Vagina (tissue), 2 donors: ENCODE measurements around the gene SYNE1. TPM values are rescaled to one million over a fixed set of nuclear protein-coding genes. Genes with fewer than 3 reads are reported as not detected.
A peak's percentile ranks its signal among the peaks of the same experiment; 100 is the strongest.

ENCODE experiments used
- DNase-seq, 2 donors: peaks; one replicate each; pipeline ENCODE4 v3.0.0-alpha.2; 2017; ENCODE audit errors: extremely low spot score in 2 of 2
- H3K27ac ChIP-seq: fragments of 200-600 bp; sonication (generic); one replicate; pipeline ENCODE4 v1.5.1; 2019
- H3K27me3 ChIP-seq: fragments of 200-600 bp; sonication (generic); one replicate; pipeline ENCODE4 v1.5.1; 2019
- H3K36me3 ChIP-seq, 2 donors: fragments of 200-600 bp; sonication (generic); one replicate each; pipeline ENCODE4 v1.5.1; 2017 to 2019
- H3K4me1 ChIP-seq: fragments of 200-600 bp; sonication (generic); one replicate; pipeline ENCODE4 v1.5.1; 2019
- H3K4me3 ChIP-seq, 2 donors: fragments of 200-600 bp; sonication (generic); 1 replicate in 1 of 2; 2 replicates in 1 of 2; pipeline ENCODE4 v1.5.1; 2016 to 2019
- H3K9me3 ChIP-seq: fragments of 200-600 bp; sonication (generic); one replicate; pipeline ENCODE4 v1.5.1; 2019
- POLR2A ChIP-seq, 2 donors: fragments of 450-650 bp; IDR thresholded peaks; one replicate each; pipeline ENCODE4 v1.6.1; 2017; ENCODE audit warnings: antibody characterized with exemption in 2 of 2, mild to moderate bottlenecking in 2 of 2, moderate library complexity in 2 of 2
- POLR2AphosphoS5 ChIP-seq, 2 donors: sonication (generic); formaldehyde crosslinking; IDR thresholded peaks; one replicate each; pipeline ENCODE4 v1.9.0; 2017; ENCODE audit warnings: antibody characterized with exemption in 2 of 2, mild to moderate bottlenecking in 2 of 2, low read depth in 1 of 2; ENCODE audit not compliant: insufficient read depth in 1 of 2
- intact Hi-C: fragments of 100-400 bp; cut with DNase I; formaldehyde crosslinking; loops from one replicate; pipeline ENCODE4 v1.15.1; 2023
- total RNA-seq: library from RNA; depleted of rRNA; stranded (reverse); fragments of >200 nt; gene quantifications from one replicate; pipeline ENCODE4 v1.2.3, GENCODE V29; 2016
- TF ChIP-seq, protein P1 (sequence below), 3 experiments: fragments of 450-650 bp in 2 of 3; fragments of 200-600 bp in 1 of 3; sonication (generic) in 1 of 3; IDR thresholded peaks; one replicate each; pipeline ENCODE4 v1.5.1; 2017 to 2019; ENCODE audit warnings: antibody characterized with exemption in 3 of 3, mild to moderate bottlenecking in 2 of 3, moderate library complexity in 2 of 3

SYNE1 gene
- total RNA-seq, 1 donor from 2014 or later = 81.5 TPM

DNA sequence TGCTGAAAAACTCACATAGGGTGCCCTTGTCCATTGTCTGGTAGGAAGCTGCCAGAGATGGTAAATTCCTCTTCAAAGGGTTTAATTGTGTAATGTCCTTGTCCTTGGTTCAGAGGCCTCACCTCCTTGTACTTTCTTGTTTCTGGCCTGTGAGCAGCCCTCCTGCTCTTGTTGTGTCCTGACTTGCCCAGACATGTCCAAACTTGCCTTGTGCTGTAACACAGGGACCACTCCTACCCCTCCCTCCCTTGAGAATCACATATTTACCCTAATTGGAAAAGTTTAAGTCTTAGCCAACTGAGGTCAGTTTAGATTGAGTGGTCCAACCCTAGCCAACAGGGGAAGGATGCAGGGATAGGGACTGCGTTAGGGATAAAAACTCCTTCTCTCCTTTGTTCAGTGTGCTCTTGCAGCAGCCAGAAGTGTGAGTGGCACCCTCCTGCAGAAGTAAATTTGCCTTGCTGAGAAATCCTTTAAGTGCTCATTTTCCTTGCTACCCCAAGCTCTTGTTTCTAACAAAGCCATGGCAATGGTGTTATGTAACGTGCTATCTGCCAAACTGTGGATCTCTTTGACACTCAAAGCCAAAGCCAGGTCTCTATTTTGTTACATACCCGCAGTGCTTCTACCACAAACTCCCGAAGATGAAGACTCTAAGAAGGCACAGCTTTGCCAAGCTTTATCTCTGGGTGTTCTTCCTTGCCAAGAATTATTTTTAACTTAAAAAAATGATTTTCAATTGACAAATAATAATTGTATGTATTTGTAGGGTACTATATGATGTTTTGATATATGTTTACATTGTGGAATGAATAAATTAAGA lies 415.1 kb downstream of the SYNE1 start:
- Histone ChIP-seq H3K27ac (peak overlapping the region; percentile 31), H3K4me1 (no peaks in the 10 kb centered on the region), H3K36me3 (peaks cover 3 to 50% of the 10 kb centered on the region in 2 donors), H3K9me3 (peaks cover 8% of the 10 kb centered on the region), H3K27me3 (no peaks in the 10 kb centered on the region), H3K4me3 (no peak overlapping the region)
- no peak for DNase-seq
- TF ChIP-seq POLR2AphosphoS5 (IDR thresholded peaks at IDR 0.05; ENCODE audit: insufficient read depth in 1 of 2, low read depth in 1 of 2) = no peak
- no peak for TF ChIP-seq POLR2A (IDR thresholded peaks at IDR 0.05)
- TF ChIP-seq, protein P1, sequence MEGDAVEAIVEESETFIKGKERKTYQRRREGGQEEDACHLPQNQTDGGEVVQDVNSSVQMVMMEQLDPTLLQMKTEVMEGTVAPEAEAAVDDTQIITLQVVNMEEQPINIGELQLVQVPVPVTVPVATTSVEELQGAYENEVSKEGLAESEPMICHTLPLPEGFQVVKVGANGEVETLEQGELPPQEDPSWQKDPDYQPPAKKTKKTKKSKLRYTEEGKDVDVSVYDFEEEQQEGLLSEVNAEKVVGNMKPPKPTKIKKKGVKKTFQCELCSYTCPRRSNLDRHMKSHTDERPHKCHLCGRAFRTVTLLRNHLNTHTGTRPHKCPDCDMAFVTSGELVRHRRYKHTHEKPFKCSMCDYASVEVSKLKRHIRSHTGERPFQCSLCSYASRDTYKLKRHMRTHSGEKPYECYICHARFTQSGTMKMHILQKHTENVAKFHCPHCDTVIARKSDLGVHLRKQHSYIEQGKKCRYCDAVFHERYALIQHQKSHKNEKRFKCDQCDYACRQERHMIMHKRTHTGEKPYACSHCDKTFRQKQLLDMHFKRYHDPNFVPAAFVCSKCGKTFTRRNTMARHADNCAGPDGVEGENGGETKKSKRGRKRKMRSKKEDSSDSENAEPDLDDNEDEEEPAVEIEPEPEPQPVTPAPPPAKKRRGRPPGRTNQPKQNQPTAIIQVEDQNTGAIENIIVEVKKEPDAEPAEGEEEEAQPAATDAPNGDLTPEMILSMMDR (IDR thresholded peaks at IDR 0.05) = no peak
- intact Hi-C loops = no loop called here

DNA sequence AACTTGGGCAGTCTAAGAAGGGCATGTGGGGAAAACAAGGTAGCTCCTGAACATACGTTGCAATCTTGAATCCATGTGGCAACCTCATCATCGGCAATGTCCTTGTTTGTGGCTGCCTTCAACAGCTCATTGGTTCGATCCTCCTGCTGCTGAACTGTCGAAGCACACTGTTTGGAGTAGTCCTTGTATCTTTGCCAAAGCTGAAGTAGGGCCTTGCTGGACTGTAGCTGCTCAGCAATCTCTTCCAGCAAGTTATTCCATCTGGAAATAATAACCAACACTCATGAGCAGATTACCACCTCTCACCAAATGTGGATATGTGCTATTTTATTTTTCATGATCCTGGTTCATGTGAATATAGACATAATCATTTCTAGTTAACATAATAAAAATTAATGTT lies 416.4 kb downstream of the SYNE1 start:
- intact Hi-C loops = no loop called here
- Histone ChIP-seq H3K27ac (peak overlapping the region; percentile 52), H3K4me3 (no peak overlapping the region), H3K4me1 (peaks cover 8% of the 10 kb centered on the region), H3K36me3 (peaks cover 3 to 60% of the 10 kb centered on the region in 2 donors), H3K9me3 (peaks cover 8% of the 10 kb centered on the region), H3K27me3 (no peaks in the 10 kb centered on the region)
- DNase-seq = no peak
- TF ChIP-seq, protein P1 (IDR thresholded peaks at IDR 0.05) = no peak
- TF ChIP-seq POLR2AphosphoS5 (IDR thresholded peaks at IDR 0.05; ENCODE audit: insufficient read depth in 1 of 2, low read depth in 1 of 2) (no peak), POLR2A (IDR thresholded peaks at IDR 0.05) (no peak)

DNA sequence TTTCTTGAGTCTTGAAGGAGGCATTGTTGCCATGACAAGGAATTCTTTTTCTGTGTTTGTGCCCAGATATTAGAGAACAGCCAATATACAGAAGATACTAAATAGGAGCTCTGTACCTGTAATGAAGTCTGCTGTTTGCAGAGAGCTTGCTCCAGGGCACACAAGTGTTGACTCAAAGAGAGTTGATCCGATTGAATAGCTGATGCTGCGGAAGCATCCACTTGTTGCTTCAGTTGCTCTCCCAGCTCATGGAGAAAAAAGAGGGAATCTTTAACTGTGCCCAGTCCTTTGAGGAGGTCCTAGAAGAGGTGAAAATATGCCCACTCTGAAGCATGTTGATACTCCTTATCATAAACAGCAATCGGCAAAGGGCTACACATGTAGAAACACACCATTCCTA lies 418.3 kb downstream of the SYNE1 start:
- H3K4me3 ChIP-seq = no peak overlapping the region
- peaks cover 8% of the 10 kb centered on the region for H3K9me3 ChIP-seq
- intact Hi-C loops = no loop called here
- no peak overlapping the region for H3K27ac ChIP-seq
- H3K27me3 ChIP-seq = no peaks in the 10 kb centered on the region
- no peak for DNase-seq
- H3K36me3 ChIP-seq = peaks cover 0 to 64% of the 10 kb centered on the region in 2 donors
- TF ChIP-seq POLR2AphosphoS5 (IDR thresholded peaks at IDR 0.05; ENCODE audit: insufficient read depth in 1 of 2, low read depth in 1 of 2) (no peak), POLR2A (IDR thresholded peaks at IDR 0.05) (no peak)
- TF ChIP-seq, protein P1 (IDR thresholded peaks at IDR 0.05) = no peak
- peaks cover 11% of the 10 kb centered on the region for H3K4me1 ChIP-seq

DNA sequence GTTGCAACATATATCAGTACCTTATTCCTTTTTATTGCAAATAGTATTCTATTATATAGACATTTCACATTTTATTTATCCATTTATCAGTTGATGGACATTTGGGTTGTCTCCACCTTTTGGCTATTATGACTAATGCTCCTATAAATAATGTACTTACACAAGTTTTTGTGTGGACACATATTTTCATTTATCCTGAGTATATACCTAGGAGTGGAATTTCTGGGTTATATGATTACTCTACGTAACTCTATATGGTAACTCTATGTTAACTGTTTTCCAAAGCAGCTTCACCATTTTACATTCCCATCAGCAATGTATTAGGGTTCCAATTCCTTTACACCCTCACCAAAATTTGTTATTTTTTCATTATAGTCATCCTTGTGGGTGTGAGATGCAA lies 424.7 kb downstream of the SYNE1 start:
- TF ChIP-seq, protein P1 (IDR thresholded peaks at IDR 0.05) = no peak
- TF ChIP-seq POLR2A (IDR thresholded peaks at IDR 0.05) (no peak), POLR2AphosphoS5 (IDR thresholded peaks at IDR 0.05; ENCODE audit: insufficient read depth in 1 of 2, low read depth in 1 of 2) (no peak)
- Histone ChIP-seq H3K36me3 (peaks cover 0 to 32% of the 10 kb centered on the region in 2 donors), H3K4me3 (no peak overlapping the region), H3K27me3 (no peaks in the 10 kb centered on the region), H3K27ac (no peak overlapping the region), H3K9me3 (no peaks in the 10 kb centered on the region), H3K4me1 (peaks cover 11% of the 10 kb centered on the region)
- intact Hi-C loops = no loop called here
- DNase-seq = no peak

DNA sequence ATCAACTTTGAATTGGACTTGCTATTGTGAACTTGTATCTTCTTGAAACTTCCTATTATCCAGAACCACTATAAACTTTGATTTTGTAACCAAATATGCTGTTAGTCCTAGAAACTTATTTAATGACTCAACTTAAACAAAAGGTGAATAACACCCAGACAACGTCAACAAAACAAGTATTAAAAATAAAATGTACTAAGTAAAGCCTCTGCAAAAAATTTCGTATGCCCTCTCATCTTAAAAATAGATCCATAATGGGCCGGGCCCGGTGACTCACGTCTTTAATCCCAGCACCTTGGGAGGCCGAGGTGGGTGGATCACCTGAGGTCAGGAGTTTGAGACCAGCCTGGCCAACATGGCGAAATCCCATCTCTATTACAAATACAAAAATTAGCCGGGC lies 428.0 kb downstream of the SYNE1 start:
- no peak overlapping the region for H3K4me3 ChIP-seq
- DNase-seq = no peak
- H3K9me3 ChIP-seq = no peaks in the 10 kb centered on the region
- H3K27ac ChIP-seq = no peak overlapping the region
- H3K27me3 ChIP-seq = no peaks in the 10 kb centered on the region
- TF ChIP-seq POLR2A (IDR thresholded peaks at IDR 0.05) = no peak
- TF ChIP-seq, protein P1 (IDR thresholded peaks at IDR 0.05) = no peak
- peaks cover 0 to 17% of the 10 kb centered on the region in 2 donors for H3K36me3 ChIP-seq
- intact Hi-C loops = no loop called here
- peaks cover 24% of the 10 kb centered on the region for H3K4me1 ChIP-seq
